Left renal pelvis (tissue), 4 donors: Measurements from ENCODE around the gene SPATA31D4. TPM values are rescaled to one million over a fixed set of nuclear protein-coding genes. Genes with fewer than 3 reads are reported as not detected.
"Not testable (repeated sequence)": the region's sequence is repeated elsewhere in the genome, so short reads cannot be mapped to it uniquely, and the experiment has no call there.

ENCODE experiments used
- DNase-seq, 4 donors: peaks; one replicate each; pipeline ENCODE4 v3.0.0-alpha.2; 2013; ENCODE audit warnings: low read depth in 4 of 4, low spot score in 3 of 4
- polyA plus RNA-seq, 4 donors: library from polyadenylated mRNA; unstranded; fragments of 120-200 nt; gene quantifications; one replicate each; pipeline ENCODE4 v1.2.1, GENCODE V29; 2013; ENCODE audit not compliant: insufficient read length in 4 of 4

Gene SPATA31D4
- not detected for polyA plus RNA-seq

GRCh38 chr9:81928305-81928704 is at the start of gene SPATA31D4:
SPATA31D4 (plus strand) TSS chr9:81928428; CDS start chr9:81928514, 86 bp downstream.
- DNase-seq = not testable (repeated sequence)

DNA sequence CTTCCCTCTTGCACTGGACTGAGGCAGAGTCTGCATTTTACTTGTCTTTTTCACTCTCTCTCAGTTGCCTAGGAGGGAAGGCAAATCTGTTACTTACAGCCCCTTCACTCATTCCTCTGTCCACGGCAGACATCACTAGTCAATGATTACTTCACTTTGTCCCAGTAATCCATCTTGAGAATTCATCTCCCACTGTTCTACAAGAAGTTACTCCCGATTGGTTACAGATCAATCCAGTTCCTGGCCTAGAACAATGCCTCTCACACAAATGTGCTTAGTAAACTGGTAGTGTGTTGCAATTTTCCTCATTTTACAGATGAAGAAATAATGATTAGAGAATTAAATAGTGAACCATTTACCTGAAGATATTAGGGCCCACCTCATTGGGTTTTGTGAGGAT is 49.7 kb upstream of the SPATA31D4 start:
- DNase-seq = no peak

- no peak for DNase-seq
These were observed 48.7 kb upstream of the SPATA31D4 start for GRCh38 chr9:81879501-81879916.

GRCh38 chr9:81885602-81886001 is 42.6 kb upstream of the SPATA31D4 start:
- no peak for DNase-seq

GRCh38 chr9:81886665-81887064 is 41.6 kb upstream of the SPATA31D4 start:
- no peak for DNase-seq

GRCh38 chr9:81890104-81890503 is 38.1 kb upstream of the SPATA31D4 start:
- DNase-seq = no peak

DNA sequence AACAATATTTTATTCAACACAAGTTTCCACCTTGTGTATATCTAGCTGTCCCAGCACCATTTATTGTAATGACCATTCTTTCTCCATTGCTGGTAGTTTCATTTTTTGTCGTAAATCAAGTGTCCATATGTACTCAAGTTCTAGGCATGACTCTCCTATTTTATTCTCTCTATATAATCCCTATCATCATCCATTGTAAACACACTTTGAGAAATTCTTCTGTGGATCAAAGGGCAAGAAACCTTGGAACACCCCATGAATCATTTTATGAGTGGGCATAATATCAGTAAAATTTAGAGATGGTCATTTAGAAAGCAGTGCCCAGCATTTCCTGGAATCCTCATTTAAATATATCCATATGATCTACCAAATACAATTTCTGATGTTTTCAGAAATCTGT is 35.8 kb upstream of the SPATA31D4 start:
- DNase-seq = no peak

- no peak for DNase-seq
These were observed 34.3 kb upstream of the SPATA31D4 start for GRCh38 chr9:81893929-81894328.

GRCh38 chr9:81894891-81895290 is 33.3 kb upstream of the SPATA31D4 start:
- no peak for DNase-seq

GRCh38 chr9:81896070-81896469 is 32.2 kb upstream of the SPATA31D4 start:
- DNase-seq = no peak

DNA sequence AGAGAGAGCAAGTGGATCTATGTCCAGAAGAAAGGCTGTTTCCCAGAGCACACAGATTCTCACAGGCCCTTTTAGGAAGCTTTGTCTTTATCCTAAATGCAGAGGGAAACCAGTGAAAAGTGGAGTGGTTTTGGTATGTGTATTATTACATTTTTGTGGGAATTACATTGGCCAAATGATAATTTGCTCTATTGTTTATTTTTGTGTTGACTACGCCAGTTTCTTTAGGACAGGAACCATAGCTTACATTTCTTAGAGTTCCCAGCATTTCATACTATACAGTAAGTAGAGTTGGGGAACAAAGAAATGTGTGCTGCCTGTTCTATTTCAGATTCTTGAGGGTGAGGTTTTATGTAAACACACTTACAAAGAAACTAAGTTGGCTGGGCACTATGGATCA is 29.4 kb upstream of the SPATA31D4 start:
- DNase-seq = no peak

DNA sequence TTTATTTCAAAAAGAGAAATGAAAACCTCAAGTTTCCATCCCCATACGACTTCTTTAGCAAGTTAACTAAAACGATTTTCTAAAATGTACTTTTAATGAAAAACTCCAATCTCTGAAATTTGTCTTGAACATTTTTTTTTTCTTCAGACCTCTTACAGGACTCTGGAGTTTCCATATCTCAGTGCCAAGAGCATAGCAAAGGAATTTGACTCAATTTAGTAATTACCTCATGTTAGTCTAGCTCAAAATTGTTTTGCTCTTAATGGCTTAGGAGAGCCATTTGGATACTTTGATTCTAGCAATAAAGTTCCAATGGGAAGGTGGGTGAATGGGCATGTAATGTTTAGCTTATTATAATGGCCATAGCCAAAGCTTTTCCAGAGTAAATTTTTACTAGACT is 26.0 kb upstream of the SPATA31D4 start:
- DNase-seq = no peak

GRCh38 chr9:81902626-81903025 is 25.6 kb upstream of the SPATA31D4 start:
- DNase-seq = no peak

DNA sequence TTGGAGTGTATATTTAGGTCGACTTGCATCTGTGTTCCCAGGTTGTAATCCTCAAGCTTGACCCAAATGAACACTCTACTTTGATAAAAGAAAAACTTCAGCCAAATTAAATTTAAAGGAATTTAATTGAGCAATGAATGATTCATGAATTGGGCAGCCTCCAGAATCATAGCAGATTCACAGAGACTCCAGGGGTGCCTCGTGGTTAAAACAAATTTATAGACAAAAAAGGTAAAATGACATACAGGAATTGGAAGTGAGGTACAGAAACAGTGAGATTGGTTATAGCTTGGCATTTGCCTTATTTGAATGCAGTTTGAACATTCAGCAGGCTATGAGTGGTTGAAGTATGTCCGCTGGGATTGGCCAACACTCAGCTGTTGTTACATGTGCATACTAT is 21.6 kb upstream of the SPATA31D4 start:
- DNase-seq = no peak

DNA sequence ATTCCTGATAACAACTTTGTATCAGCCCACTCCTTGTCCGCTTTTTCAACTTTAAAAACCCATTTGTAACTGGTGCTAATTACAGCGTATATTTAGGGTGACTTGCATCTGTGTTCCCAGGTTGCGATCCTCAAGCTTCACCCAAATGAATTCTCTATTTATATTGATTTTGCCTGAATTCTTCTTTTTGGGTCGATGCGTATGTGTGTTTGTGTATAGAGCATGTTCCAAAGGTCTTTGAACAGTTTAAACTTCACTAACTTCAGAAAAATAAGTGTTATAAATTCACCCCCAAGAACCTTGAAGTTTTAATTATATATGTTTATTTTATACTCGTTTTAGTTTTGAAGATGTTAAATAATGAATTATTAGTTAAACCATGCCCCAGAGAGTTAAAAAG is 16.1 kb upstream of the SPATA31D4 start:
- no peak for DNase-seq

GRCh38 chr9:81915801-81916505 is 12.3 kb upstream of the SPATA31D4 start:
- DNase-seq = no peak

DNA sequence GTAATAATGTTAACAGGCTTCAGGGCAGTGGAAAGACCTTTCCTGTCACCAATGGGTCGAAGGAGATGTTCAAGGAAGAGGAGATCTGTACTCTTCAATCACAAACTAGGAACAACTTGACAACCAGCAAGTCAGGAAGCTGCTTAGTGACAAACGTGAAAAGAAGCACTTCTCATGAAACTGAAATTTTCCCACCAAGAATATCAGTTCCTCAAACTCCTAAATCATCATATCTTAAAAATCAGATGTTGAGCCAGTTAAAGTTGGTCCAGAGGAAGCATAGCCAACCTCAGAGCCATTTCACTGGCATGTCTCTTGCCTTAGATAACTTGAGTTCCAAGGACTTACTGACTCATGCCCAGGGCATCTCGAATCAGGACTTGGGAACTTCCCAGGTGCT is 9.7 kb upstream of the SPATA31D4 start:
- not testable (repeated sequence) for DNase-seq

- not testable (repeated sequence) for DNase-seq
These were observed 1.9 kb downstream of the SPATA31D4 start for GRCh38 chr9:81930147-81930546.

DNA sequence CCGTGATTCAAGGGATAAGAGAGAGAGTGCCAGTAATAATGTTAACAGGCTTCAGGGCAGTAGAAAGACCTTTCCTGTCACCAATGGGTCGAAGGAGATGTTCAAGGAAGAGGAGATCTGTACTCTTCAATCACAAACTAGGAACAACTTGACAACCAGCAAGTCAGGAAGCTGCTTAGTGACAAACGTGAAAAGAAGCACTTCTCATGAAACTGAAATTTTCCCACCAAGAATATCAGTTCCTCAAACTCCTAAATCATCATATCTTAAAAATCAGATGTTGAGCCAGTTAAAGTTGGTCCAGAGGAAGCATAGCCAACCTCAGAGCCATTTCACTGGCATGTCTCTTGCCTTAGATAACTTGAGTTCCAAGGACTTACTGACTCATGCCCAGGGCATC is 5.3 kb downstream of the SPATA31D4 start:
- not testable (repeated sequence) for DNase-seq

GRCh38 chr9:81943393-81943792 is 15.2 kb downstream of the SPATA31D4 start, which contains the start of gene SPATA31D3:
SPATA31D3 (plus strand) TSS chr9:81943500; CDS start chr9:81943586, 86 bp downstream.
- DNase-seq = not testable (repeated sequence)

DNA sequence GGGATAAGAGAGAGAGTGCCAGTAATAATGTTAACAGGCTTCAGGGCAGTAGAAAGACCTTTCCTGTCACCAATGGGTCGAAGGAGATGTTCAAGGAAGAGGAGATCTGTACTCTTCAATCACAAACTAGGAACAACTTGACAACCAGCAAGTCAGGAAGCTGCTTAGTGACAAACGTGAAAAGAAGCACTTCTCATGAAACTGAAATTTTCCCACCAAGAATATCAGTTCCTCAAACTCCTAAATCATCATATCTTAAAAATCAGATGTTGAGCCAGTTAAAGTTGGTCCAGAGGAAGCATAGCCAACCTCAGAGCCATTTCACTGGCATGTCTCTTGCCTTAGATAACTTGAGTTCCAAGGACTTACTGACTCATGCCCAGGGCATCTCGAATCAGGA is 20.4 kb downstream of the SPATA31D4 start:
- DNase-seq = not testable (repeated sequence)

DNA sequence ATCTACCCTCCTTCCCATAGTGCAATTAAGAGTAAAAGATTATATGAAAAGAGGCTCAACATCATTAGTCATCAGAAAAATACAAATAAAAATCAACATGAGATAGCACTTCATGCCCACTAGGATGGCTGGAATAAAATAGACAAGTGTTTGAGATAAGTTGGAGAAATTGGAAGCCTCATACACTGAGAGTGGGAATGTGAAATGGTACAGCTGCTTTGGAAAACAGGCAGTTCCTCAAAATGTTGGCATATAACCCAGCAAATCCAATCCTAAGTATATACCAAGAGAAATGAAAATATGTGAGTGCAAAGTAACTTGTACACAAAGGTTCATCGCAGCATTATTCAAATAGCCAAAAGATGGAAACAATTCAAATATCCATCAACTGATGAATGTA is 24.9 kb downstream of the SPATA31D4 start:
- no peak for DNase-seq

DNA sequence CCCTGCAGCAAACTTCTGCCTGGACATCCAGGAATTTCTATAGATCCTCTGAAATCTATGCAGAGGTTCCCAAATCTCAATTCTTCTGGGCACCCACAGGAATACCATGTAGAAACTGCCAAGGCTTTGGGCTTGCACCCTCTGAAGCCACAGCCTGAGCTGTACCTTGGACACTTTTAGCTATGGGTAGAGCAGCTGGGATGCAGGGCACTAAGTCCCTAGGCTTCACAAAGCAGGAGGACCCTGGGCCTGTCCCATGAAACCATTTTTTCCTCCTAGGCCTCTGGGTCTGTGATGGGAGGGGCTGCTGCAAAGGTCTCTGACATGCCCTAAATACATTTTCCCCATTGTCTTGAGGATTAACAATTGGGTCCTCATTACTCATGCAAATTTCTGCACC is 27.4 kb downstream of the SPATA31D4 start:
- no peak for DNase-seq
